Epithelial cell of proximal tubule (primary cell): Measurements from ENCODE around the gene RBM33. TPM values are rescaled to one million over a fixed set of nuclear protein-coding genes. Genes with fewer than 3 reads are reported as not detected.

Experiments
- DNase-seq: peaks from one replicate; pipeline ENCODE4 v3.0.0-alpha.2; 2011; ENCODE audit warnings: low read depth
- H3K4me3 ChIP-seq: 2 replicates; pipeline ENCODE4 v1.5.1; 2011; ENCODE audit warnings: low read depth, mild to moderate bottlenecking, low read length
- CTCF ChIP-seq: conservative IDR thresholded peaks from 2 replicates; pipeline ENCODE4 v1.5.1; 2012; ENCODE audit warnings: low read depth, mild to moderate bottlenecking, low read length
- total RNA-seq: library from RNA; depleted of rRNA; stranded (reverse); fragments of >200 nt; gene quantifications from 2 replicates; pipeline ENCODE4 v1.2.3, GENCODE V29; 2015

RBM33 gene
- total RNA-seq, 1 donor from 2014 or later = 18.0 TPM

GRCh38 chr7:155669717-155670505 lies 25.4 kb downstream of the RBM33 start:
- DNase-seq = no peak
- no peak overlapping the region for H3K4me3 ChIP-seq
- no peak for TF ChIP-seq CTCF

- no peak for TF ChIP-seq CTCF
- DNase-seq = no peak
- H3K4me3 ChIP-seq = no peak overlapping the region
Measured at GRCh38 chr7:155670521-155670920, 26.1 kb downstream of the RBM33 start.

- no peak overlapping the region for H3K4me3 ChIP-seq
- no peak for DNase-seq
- no peak for TF ChIP-seq CTCF
Measured at GRCh38 chr7:155674556-155674955, 30.1 kb downstream of the RBM33 start.

DNA sequence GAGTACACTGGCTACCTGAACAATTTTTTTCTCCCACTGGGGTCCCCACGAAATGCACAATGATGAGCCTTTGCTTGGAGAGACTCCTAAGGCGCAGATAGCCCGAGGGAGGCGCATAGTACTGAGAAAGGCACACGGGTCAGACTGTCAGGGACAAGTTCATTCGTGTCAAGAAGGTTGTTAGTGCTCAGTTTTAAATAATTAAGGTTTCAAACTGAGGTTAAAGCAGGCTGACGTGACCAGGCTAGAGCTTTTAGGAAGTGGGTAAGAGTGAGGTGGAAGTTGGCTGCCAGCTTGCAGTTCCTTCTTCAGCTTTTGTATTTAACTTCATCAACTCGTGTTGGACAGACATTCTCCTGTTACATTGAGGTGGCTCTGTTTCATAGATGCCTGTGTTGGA lies 31.6 kb downstream of the RBM33 start:
- no peak for DNase-seq
- TF ChIP-seq CTCF = no peak
- H3K4me3 ChIP-seq = no peak overlapping the region

DNA sequence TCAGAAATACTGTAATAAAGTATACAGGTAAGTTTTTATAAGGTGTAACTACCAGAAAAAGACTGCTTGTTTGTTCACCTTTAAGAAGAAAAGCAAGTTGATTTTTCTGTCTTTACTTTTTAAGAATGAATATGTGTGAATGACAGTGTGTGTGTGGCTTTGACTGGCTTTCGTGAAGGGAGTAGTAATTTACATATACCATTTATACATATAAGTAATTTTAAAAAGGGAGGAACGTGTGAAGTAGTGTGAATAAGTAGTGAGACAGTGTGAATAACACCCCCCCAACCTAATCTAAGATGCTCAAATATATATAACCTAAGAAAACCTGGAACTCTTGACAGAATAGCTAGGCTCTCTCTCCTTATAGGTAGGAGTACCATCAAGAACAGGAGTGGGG lies 33.2 kb downstream of the RBM33 start:
- no peak for TF ChIP-seq CTCF
- DNase-seq = no peak
- no peak overlapping the region for H3K4me3 ChIP-seq

GRCh38 chr7:155680124-155680523 lies 35.7 kb downstream of the RBM33 start:
- no peak for DNase-seq
- H3K4me3 ChIP-seq = no peak overlapping the region
- no peak for TF ChIP-seq CTCF

DNA sequence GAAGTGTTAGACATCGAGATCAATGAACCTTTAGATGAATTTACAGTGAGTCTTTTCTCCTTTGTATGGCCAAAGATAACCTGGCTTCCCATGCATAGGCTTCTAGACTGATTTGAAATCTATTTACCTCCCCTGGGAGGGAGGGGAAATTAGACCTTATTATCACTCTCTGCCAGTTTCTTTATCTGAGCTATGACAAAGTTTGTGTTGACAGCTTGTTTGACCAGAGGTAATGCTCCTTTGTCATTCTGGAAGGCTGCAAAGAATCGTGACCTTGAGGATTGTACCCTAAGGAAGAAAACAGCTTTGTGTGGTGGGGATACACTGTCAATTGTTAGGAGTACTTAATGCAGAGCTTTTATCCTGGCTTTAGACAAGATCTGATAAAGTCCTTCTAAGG lies 36.4 kb downstream of the RBM33 start:
- no peak overlapping the region for H3K4me3 ChIP-seq
- DNase-seq = no peak
- no peak for TF ChIP-seq CTCF
